A673 (cell line): Measurements from ENCODE around the gene CYP4F8. TPM values are rescaled to one million over a fixed set of nuclear protein-coding genes. Genes with fewer than 3 reads are reported as not detected.

Source experiments
- Bru-seq: library from RNA; stranded (reverse); fragments of 400-500 nt; gene quantifications from one replicate; lab custom pipeline; 2021; lab: Mats Ljungman, UMichigan
- BruChase-seq, 2 experiments: library from RNA; stranded (reverse); fragments of 400-500 nt; gene quantifications; one replicate each; lab custom pipeline; 2021; lab: Mats Ljungman, UMichigan
- BruUV-seq: library from RNA; stranded (reverse); fragments of 400-500 nt; replicated peaks from 2 replicates; lab custom pipeline; 2021; lab: Mats Ljungman, UMichigan
- CTCF ChIA-PET: fragments of 300-600 bp; sonication (Branson Sonifier 250); formaldehyde crosslinking; loops from one replicate; lab custom pipeline; 2022; ENCODE audit warnings: antibody characterized with exemption; lab: Charles Lee
- POLR2A ChIA-PET: fragments of 300-600 bp; sonication (Branson Sonifier 250); formaldehyde crosslinking; loops from one replicate; lab custom pipeline; 2022; ENCODE audit warnings: antibody characterized with exemption; ENCODE audit not compliant: low non-redundant PET; lab: Charles Lee
- DNase-seq: peaks from one replicate; pipeline ENCODE4 v3.0.0-alpha.2; 2015; ENCODE audit warnings: low spot score
- H3K27ac ChIP-seq: fragments of 200-600 bp; sonication (generic); 2 replicates; pipeline ENCODE4 v1.5.1; 2016; ENCODE audit warnings: mixed run types, low read depth, mild to moderate bottlenecking, mixed read lengths, antibody characterized with exemption, low read length; ENCODE audit not compliant: poor library complexity, severe bottlenecking
- H3K27me3 ChIP-seq: fragments of 200-600 bp; sonication (generic); replicated peaks from 2 replicates; pipeline ENCODE4 v1.6.1; 2017; ENCODE audit warnings: mixed run types, low read depth, mild to moderate bottlenecking, mixed read lengths, antibody characterized with exemption, low read length; ENCODE audit not compliant: insufficient read depth, poor library complexity
- H3K36me3 ChIP-seq: fragments of 200-600 bp; sonication (generic); 2 replicates; pipeline ENCODE4 v1.6.1; 2016; ENCODE audit warnings: mixed run types, mild to moderate bottlenecking, mixed read lengths, antibody characterized with exemption, low read length; ENCODE audit not compliant: insufficient read depth, poor library complexity, severe bottlenecking
- H3K4me1 ChIP-seq: fragments of 200-600 bp; sonication (generic); 2 replicates; pipeline ENCODE4 v1.6.1; 2017; ENCODE audit warnings: mixed run types, mild to moderate bottlenecking, mixed read lengths, antibody characterized with exemption, low read length; ENCODE audit not compliant: insufficient read depth, poor library complexity, severe bottlenecking
- H3K4me3 ChIP-seq: fragments of 200-600 bp; sonication (generic); 2 replicates; pipeline ENCODE4 v1.5.1; 2016; ENCODE audit warnings: low read depth, mixed run types, mild to moderate bottlenecking, mixed read lengths, low read length; ENCODE audit not compliant: poor library complexity, severe bottlenecking
- H3K9me3 ChIP-seq: fragments of 200-600 bp; sonication (generic); 2 replicates; pipeline ENCODE4 v1.6.1; 2016; ENCODE audit warnings: mixed run types, low read depth, mild to moderate bottlenecking, mixed read lengths, antibody characterized with exemption, low read length; ENCODE audit not compliant: poor library complexity, severe bottlenecking
- CTCF ChIP-seq: fragments of 300-800, 200-600 bp; sonication (generic); conservative IDR thresholded peaks from 2 replicates; pipeline ENCODE4 v1.5.1; 2017; ENCODE audit warnings: low read depth, mild to moderate bottlenecking, antibody characterized with exemption, low read length, moderate library complexity, mixed read lengths
- EZH2 ChIP-seq: fragments of 200-600 bp; sonication (generic); IDR thresholded peaks from 2 replicates; pipeline ENCODE4 v1.6.1; 2017; ENCODE audit warnings: borderline replicate concordance, low read depth, mild to moderate bottlenecking, mixed read lengths, antibody characterized with exemption, low read length; ENCODE audit not compliant: poor library complexity, severe bottlenecking
- intact Hi-C: fragments of 100-400 bp; cut with micrococcal nuclease; formaldehyde crosslinking; loops from one replicate; pipeline ENCODE4 v1.10.0; 2022; ENCODE audit not compliant: unreplicated experiment
- long read RNA-seq: library from polyadenylated mRNA; stranded (forward); transcript quantifications from one replicate; pipeline ENCODE4 v2.0.0, GENCODE V29; 2022
- total RNA-seq: library from RNA; stranded (reverse); gene quantifications from 2 replicates; pipeline ENCODE4 v1.2.3, GENCODE V29; 2021

The CYP4F8 gene
- total RNA-seq = not detected in 2 replicates
- not detected for Bru-seq, nascent RNA
- not detected for BruChase-seq, experiment 1, labeled RNA remaining after a 2-hour chase
- not detected for BruChase-seq, experiment 2, labeled RNA remaining after a 6-hour chase
- long read RNA-seq = 0 reads

- ChIA-PET CTCF (no interaction called here), POLR2A (interaction anchor here (0.6 kb wide), 1 partner anchor 13 kb away, joined by 4 read pairs; no protein-coding TSS in a partner anchor)
- no peaks in the 10 kb centered on the region for H3K4me1 ChIP-seq
- H3K9me3 ChIP-seq = no peaks in the 10 kb centered on the region
- H3K4me3 ChIP-seq = no peak within 1 kb of the TSS
- no TSS peak for BruUV-seq
- no peak for DNase-seq
- no peaks in the 10 kb centered on the region for H3K27me3 ChIP-seq
- H3K27ac ChIP-seq = no peak within 1 kb of the TSS
- H3K36me3 ChIP-seq = no peaks in the 10 kb centered on the region
- no peak for TF ChIP-seq CTCF
- intact Hi-C loops = no loop called here
Measured at GRCh38 chr19:15614507-15615379, at the start of gene CYP4F8. CYP4F8 (plus strand) TSS chr19:15615218; CDS start chr19:15615617, 399 bp downstream.

GRCh38 chr19:15570420-15570819, 44.6 kb upstream of the CYP4F8 start:
- intact Hi-C loops = no loop called here
- H3K4me1 ChIP-seq = no peaks in the 10 kb centered on the region
- H3K27ac ChIP-seq = no peak overlapping the region
- no peak for TF ChIP-seq CTCF
- no peak for TF ChIP-seq EZH2
- no peaks in the 10 kb centered on the region for H3K9me3 ChIP-seq
- peaks cover 9% of the 10 kb centered on the region for H3K27me3 ChIP-seq
- no peaks in the 10 kb centered on the region for H3K36me3 ChIP-seq
- POLR2A ChIA-PET = interaction anchor here (0.6 kb wide), 1 partner anchor 553 kb away, joined by 5 read pairs; no protein-coding TSS in a partner anchor
- CTCF ChIA-PET = no interaction called here
- DNase-seq = no peak
- no TSS peak for BruUV-seq
- no peak overlapping the region for H3K4me3 ChIP-seq

- DNase-seq = no peak
- H3K4me3 ChIP-seq = no peak overlapping the region
- no peaks in the 10 kb centered on the region for H3K27me3 ChIP-seq
- CTCF ChIA-PET = no interaction called here
- POLR2A ChIA-PET = no interaction called here
- H3K4me1 ChIP-seq = no peaks in the 10 kb centered on the region
- intact Hi-C loops = no loop called here
- no peaks in the 10 kb centered on the region for H3K9me3 ChIP-seq
- BruUV-seq = no TSS peak
- no peaks in the 10 kb centered on the region for H3K36me3 ChIP-seq
- H3K27ac ChIP-seq = no peak overlapping the region
- no peak for TF ChIP-seq EZH2
- no peak for TF ChIP-seq CTCF
Measured at GRCh38 chr19:15575406-15575805, 39.6 kb upstream of the CYP4F8 start.
